HG02759 (cell line): Measurements from ENCODE around the gene ZFAND2B.
A peak's percentile ranks its signal among the peaks of the same experiment; 100 is the strongest.

ENCODE experiments used
- ATAC-seq: cut with Tn5 transposase; IDR thresholded peaks from one replicate; pipeline ENCODE4 v1.9.1; 2021; ENCODE audit warnings: mild to moderate bottlenecking, moderate library complexity; ENCODE audit not compliant: unreplicated experiment

The ZFAND2B gene

DNA sequence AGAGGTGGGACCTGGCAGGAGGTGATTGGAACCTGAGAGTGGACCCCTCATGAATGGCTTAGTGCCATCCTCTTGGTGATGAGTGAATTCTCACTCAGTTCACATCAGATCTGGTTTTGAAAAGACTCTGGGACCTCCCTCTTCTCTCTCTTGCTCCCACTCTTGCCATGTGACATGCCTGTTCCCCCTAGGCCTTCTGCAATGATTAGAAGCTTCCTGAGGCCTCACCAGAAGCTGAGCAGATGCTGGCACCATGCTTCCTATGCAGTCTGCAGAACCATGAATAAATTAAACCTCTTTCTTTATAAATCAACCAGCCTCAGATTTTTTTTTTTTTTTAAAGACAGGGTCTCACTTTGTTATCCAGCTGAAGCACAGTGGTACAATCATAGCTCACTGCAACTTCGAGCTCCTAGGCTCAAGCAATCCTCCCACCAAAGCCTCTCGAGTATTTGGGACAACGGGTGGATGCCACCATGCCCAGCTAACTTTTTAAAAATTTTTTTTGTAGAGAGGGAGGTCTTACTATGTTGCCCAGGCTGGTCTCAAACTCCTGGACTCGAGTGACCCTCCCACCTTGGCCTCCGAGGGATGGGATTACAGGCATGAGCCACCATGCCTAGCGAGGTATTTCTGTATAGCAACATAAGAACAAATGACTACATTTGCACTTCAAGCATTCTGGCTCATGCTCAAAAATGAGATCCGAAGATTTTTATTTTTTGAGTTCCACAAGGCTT lies 2.0 kb upstream of the ZFAND2B start:
- no peak for ATAC-seq

DNA sequence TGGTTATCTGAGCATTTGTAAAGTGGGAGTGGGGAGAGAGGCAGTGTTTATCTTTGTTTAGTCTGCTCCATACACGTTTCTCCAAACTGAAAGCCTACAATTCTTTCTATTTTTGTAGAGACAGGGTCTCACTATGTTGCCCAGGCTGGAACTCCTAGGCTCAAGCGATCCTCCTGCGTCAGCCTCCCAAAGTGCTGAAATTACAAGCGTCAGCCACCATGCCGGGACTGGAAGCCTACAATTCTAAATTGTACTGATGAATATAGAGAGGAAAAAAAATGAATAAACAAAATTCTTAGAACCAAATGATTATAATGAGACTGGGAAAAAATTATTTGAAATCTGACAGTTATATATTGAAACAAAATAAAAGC lies 1.4 kb upstream of the ZFAND2B start:
- ATAC-seq: no peak

DNA sequence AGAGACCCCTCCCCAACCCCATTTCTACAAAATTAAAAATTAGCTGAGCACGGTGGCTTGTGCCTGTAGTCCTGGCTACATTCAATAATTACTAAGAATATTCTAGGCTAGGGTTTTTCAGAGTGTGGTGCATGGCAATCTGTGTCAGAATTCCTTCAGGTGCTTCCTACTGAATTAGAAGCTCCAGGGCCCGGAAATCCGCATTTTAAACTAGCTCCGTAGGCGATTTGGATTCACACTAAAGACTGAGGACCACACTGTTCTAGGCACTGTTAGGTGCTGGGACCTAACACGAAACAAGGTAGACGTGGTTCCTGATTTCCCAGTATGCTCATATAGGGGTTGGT lies 628 bp upstream of the ZFAND2B start:
- ATAC-seq: no peak

DNA sequence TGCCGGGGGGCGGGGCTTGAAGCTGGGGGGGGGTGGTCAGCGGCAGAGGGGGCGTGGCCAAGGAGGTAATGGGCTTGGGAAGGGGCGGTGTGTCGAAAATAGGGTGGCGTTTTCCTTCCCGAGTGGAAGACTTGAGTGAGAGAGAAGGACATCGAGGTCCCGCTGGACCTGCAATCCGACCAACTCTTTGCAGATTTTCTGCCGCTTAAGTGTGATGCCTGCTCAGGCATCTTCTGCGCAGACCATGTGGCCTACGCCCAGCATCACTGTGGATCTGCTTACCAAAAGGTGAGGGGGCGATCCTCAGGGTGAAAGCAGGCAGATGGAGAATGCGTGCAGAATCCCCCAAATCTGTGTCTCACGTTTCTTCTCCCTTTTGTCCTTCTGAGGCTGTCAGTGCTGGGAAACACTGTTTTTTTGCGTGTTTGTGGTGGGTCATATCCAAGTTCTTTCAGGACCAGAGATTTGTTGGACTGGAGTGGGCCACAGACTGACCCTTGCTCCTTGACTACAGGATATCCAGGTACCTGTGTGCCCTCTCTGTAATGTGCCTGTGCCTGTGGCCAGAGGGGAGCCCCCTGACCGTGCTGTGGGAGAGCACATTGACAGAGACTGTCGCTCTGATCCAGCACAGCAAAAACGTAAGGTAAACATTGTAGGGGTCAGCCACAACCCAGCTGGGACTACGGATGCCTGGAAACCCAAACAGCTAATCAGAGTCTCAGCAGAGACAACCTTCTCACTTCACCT lies 727 bp downstream of the ZFAND2B start:
- no peak for ATAC-seq

DNA sequence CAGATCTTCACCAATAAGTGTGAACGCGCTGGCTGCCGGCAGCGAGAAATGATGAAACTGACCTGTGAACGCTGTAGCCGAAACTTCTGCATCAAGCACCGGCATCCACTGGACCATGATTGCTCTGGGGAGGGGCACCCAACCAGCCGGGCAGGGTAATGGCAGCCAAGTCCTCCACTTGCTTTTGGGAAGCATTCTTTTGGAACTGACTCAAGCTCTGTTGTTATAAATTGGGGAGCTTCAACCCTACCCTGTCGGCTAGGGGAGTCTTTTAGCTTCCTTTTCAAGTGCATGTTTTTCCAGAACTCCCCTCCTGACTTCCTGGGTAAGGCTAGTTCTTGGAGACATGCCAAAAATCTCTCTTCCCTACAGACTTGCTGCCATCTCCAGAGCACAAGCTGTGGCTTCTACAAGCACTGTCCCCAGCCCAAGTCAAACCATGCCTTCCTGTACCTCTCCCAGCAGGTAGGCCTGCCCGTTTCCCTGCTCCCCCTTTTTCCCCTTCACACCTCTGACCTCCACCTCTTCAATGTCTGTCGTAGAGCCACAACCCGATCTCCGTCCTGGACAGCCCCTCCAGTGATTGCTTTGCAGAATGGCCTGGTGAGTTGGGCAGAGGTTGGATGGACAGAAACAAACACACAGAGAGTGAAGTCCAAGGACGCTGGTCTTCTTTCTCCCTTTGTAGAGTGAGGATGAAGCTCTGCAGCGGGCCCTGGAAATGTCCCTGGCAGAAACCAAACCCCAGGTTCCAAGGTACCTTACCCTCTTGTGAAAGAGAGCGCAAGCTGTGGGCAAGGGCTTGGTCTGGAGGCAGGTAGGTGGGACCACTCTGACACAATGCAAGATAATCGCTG lies 1.5 kb downstream of the ZFAND2B start:
- ATAC-seq: no peak

DNA sequence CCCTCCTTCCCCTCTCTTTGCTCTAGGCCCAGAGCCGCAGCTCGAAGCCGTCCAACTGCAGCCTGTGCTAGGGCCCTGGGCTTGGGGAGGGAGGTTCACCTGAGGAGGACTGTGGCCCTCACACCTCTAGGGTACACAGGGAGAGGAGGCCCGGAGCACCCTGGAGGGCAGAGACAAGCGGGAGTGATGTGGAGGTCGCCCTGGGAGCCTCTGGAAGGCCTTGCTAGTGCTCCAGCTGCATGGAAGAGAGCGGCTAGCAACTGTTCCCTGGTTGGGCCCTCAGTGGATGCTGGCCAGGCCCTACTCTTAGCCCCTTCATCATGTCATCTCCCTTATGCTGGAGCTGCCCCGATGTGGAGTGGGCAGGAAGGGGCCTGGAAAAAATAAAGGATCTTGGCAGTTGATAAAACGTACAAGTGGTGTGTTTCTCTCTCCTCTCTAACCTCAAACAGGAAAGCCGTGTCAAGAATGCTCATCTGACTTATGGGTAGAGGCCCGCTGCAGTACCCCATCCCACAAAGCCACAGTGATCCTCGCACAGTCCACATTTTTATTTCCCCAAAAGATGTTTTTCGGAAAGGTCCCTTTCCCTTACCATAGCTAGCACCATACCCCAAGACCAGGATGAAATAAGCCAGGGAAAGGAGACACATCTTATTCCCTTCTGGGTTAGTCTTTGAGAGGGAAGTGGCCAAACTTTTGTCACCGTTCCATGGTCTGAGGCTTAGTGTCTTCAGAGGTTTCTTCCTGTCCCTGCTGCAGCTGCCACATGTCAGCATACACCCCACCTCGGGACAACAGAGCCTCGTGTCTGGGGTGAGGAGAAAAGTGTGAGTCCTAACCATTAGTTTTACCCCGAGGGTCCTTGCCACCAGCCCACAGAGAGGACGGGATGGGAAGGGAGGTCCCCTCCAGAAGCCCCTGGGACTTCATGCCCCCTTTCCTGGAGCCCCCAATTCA lies 2.9 kb downstream of the ZFAND2B start:
- no peak for ATAC-seq

DNA sequence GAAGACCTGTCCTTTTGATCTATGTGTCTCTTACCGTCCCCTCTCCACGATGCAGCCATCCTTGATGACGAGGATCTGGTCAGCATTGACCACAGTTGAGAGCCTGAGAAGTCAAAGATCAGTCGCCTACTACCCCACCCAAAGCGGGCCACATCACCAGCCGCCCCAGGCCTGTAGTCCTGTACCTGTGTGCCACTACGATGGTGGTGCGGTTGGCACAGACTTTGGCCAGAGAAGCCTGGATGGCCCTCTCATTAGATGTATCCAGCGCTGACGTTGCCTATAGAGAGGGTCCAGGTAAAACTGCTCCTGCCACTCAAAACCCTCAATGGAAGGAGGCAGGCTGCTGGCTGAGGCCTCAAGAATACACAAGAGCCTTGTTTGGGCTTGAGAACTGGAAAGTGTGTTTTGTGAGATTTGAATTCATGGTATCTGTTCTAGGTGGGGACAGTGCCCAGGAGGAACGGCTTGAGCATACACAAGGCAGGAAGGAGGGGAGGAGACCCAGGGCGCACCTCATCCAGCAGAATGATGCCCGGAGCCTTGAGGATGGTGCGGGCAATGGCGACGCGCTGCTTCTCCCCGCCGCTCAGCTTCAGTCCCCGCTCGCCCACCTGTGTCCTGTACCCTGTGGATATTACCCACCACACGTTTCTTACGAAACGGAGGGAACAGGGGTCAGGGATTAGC lies 3.8 kb downstream of the ZFAND2B start:
- ATAC-seq: no peak

DNA sequence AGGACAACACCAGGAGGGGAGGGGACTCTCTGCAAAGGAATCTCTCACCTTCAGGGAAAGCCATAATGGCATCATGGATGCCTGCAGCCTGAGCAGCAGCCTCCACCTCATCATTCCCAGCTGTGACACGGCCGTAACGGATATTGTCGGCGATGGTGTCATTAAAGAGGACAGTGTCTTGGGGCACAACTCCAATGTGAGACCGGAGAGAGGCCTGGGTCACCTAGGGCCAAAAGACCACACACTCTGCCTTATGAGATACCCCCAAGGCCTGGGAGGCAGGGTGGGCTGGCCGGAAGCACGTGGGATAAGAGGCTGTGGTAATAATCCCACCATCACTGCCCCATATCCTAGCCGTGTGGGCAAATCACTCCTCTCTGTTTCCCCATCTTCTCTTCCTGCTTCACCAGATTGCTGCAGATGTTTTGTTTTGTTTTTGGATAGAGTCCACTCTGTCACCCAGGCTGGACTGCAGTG lies 4.3 kb downstream of the ZFAND2B start:
- no peak for ATAC-seq

DNA sequence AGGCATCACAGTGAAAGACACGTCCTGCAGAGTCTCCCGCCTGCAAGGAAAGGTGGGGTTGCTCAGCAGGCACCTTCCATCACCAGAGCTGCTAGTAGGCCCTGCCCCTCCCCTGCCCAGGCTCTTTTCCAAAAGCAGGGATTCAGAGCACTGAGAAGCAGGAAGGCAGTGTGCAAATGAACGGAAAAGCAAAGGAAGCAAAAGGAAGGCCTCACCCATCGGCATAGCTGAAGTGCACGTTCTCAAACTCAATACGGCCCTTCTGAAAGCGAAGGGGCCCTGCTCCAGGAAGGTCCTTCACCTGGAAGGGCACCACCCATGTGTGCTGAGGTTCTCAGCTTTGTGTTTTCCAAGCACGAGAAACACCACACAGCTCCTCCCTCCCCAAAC lies 6.4 kb downstream of the ZFAND2B start:
- no peak for ATAC-seq

DNA sequence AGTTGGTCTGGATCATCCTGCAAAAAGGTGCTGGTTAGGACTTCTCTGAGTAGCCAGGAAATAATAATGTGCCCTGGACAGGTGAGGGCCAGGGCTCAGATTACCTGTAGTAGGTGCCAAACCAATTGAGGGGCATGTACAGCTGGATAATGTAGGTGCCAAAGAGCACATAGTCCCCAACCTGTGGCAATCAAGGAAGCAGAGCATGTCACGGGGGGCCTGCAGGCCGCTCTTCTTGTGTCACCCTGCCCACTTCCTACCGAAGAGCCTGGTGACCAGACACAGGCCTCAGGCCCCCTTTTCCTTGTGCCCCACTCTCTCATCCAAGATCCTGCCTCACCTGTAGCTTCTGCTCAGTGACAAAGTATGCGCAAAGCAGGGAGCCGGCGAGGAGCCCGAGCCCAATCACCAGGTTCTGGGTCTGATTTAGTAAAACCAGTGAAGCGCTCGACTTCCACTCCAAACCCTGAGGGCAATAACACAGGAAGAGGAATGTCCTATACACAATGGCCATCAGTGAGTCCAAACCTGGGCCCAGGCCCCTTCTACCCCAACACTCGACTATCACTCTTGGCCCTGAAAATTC lies 7.0 kb downstream of the ZFAND2B start:
- no peak for ATAC-seq

DNA sequence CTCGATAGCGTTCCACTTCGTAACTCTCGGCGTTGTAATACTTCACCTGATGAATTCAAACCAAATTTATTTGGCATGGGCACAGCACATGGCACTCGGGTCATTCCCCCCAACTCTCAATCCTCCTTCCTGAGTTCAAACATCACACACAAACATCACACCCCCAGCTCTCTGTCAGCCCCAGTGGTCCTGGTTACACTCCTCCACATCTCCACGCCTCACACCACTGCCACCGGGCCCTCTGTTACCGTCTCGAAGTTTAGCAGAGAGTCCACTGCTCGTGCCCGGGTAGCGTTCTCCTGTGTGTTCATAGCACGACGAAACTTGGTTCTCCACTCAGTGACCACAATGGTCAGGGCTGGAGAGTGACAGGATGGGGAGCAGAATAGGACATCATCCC lies 7.6 kb downstream of the ZFAND2B start:
- no peak for ATAC-seq

DNA sequence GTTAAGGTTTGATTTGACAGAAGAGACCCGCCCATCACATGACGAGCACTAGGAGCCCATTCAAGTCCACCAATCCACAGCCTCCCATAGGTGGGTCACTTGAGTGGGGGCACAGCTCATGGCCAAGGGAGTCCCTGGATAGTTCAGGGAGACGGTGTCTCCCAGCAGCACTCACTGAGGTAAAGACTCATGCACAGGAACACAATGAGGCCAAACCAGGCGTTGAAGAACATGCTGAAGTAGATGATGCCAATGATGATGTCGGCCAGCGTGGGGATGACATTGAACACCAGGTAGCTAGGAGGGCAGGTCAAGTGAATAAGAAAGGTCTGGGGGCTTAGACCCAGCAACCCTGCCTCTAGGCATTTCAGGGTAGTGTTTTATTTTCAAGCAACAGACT lies 8.2 kb downstream of the ZFAND2B start:
- no peak for ATAC-seq

DNA sequence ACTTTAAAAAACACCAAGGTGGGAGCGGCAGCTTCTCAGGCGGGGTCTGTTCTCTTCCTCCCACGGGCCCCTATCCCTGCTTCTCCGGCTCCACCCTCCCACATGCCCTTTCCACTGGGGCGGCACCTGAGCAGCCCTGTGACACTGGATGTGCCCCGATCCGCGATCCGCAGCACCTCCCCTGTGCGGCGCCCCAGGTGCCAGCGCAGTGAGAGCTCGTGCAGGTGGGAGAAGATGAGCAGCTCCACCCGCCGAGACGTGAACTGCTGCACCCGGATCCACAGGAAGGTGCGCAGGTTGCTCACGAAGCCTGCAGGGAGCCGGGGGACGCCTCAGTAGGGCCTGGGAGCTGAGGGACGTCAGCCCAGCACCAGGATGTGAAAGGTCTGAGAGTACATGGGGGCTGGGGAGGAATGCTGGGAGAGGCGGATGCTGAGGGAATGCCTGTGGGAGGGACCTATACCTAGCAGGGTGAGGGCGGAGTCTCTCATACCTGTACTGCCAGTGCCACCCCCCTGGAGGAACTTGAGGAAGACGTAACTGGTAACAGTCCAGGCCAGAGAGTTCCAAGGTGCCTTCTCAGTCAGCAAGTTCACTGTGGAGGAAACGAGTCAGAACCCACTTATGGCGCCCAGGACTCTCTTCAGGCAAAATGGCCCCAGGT lies 9.4 kb downstream of the ZFAND2B start:
- ATAC-seq: no peak

DNA sequence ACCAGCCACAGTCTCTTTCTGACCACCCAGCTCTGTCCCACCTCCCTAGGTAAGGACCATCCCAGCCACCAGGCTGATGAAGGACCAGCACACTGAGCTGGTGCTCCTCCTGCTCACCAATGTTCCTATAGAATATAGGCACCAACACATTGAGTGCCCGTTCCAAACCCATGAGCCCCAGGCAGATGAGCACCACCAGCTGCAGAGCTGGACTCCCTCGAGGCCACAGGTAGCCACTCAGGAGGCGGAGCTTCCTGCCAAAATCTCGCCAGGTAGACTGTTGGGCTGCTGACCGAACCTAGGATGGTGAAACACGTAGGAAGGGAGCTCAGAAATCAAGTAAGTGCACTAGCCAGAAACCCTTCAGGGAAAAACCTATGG lies 9.9 kb downstream of the ZFAND2B start:
- ATAC-seq: no peak

DNA sequence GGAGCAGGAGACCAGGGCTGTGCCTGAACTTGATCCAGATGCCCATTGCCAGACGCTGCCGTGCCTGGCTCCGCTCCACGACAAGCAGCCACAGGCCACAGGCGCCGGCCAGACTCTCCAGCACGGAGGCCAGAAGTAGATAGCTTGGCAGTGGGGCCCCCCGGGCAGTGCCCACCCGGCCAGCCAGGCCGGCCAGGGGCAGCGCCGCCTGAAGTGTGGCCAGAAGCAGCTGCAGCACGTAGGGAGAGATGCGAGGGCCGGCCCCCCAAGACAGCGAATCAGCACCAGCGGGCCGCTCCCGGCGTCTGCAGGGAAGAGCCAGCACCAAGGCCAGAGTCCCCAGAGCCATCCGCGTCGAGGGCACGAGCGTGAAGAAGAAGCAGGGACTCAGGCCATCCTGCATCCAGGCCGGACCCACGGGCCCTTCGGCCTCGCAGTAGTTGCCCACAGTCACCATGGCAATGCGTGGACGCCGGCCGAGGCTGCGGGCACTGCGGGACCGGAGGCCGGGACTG lies 11.7 kb downstream of the ZFAND2B start:
- ATAC-seq: peak; percentile 30

DNA sequence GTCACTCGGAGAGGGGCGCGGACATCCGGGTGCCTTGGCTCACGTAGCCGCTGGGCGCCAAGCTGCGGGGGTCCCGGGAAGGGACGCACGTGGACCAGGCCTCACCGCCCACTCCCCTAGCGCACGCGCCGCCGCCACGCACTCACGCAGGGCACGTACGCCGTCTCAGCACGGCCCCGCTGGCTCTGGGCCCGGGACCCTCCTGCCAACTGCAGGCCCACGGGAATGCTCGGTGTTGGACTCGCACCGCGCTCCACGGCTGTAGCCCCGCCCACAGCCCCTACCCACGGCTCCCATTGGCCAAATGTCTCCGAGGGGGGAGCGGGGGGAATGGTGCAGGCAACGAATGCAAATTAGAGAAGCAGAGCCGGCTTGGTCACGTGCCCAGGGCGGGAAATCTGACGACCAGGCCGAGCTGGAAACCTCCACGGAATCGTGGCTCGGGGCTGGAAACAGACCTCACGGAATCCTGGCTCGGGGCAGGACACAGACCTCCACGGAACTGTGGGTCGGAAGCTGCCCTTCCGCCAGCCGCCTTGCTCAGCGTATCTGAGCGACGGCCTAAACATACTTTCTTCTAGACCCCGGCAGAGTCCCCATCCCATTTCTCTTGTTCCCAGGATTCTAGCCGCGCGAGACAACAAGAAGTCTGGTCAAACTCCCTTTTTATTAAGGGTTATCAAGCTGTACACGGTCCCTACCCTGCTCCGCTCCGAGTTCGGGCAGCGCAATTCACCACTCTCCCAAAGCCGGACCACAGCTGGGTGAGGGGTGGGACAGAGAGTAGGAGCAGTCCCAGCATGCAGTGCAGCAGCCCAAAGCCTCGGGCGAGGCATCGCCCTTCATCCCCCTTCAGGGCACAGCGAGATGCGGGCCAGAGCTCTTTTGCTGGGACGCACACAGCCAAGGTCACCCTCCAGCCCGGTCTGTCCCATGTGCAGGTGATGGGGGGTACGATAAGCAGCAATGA lies 12.4 kb downstream of the ZFAND2B start, which contains the start of gene ABCB6:
ABCB6 (minus strand) TSS at position 227 of the 970 bp plus-strand sequence. CDS start 285 bp downstream, outside the sequence.
- peak; percentile 79 for ATAC-seq

DNA sequence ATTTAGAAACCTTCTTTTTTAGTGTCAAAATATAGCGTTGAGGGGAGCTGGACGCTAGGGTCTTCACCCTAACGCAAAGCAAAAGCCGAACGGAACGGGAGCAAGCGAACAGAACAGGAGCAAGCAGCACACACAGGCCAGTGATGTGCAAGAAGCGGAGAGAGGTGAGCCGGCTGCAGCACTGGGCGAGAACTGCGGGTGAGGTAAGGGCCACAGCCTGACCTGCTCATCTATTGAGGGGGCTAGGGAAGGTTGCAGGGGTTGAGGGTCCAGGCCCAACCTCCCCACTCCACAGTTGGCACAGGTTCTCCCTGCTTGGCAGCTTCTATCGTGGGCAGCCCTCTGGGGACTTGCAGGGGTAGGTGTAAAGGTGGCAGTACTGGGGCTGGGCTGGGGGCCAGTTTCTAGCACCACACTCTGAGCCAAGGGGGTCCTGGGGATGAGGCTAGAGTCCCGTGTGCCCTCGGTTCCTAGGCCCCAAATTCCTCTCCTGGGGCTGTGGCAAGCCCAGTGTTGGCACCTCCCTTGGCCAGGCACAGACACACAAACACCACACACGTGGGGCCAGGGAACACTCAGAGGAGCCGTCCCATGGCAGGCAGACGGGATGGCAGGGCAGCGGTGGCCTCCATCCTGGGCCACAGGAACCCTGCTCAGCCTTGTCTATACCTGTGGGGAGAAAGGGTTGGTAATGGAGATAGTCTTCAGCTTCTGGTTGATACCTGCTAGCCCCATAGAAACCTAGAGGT lies 13.4 kb downstream of the ZFAND2B start:
- no peak for ATAC-seq
